ENCODE measurements around the gene CUTC. TPM values are rescaled to one million over a fixed set of nuclear protein-coding genes. Genes with fewer than 3 reads are reported as not detected.

Gene CUTC
- polyA plus RNA-seq, 2 of the 4 experiments (the other 2 are of a cell fraction): 47.6 to 66.5 TPM

GRCh38 chr10:99740933-99741559, 9.0 kb downstream of the CUTC start:
- H3K9me3 ChIP-seq: peaks cover 25% of the 10 kb centered on the region
- no peak overlapping the region for H3K4me3 ChIP-seq
- no peak for TF ChIP-seq ATOH8 (CRISPR knock-in tag; IDR thresholded peaks at IDR 0.05; ENCODE audit: low read depth)
- peak; percentile 95 for TF ChIP-seq MAFK (IDR thresholded peaks at IDR 0.05; ENCODE audit: partially characterized antibody)
- DNase-seq (ENCODE audit: low read depth in 1 of 2, low spot score in 1 of 2) (no peak), ATAC-seq (no peak), FAIRE-seq (no peak)
- CTCF ChIA-PET: interaction anchor here (0.5 to 1.4 kb wide), 3 partner anchors 9 to 305 kb away, joined by 3 to 4 read pairs (median 4); partner anchors contain the start of gene CUTC
- H3K27ac ChIP-seq: no peak overlapping the region
- POLR2A ChIA-PET: interaction anchor here (1.6 kb wide), 1 partner anchor 42 kb away, joined by 6 read pairs; the partner anchor contains the start of gene ABCC2
- 89% methylated on average over 3 of the region's 3 CpGs for WGBS (ENCODE audit: missing lambda C conversion rate)
- H3K4me1 ChIP-seq: peaks cover 20% of the 10 kb centered on the region
- no peak overlapping the region for H3K4me2 ChIP-seq

- TF ChIP-seq POLR2A (IDR thresholded peaks at IDR 0.05; ENCODE audit: low read length) (no peak), MYC (IDR thresholded peaks at IDR 0.05; ENCODE audit: borderline replicate concordance, low read length) (no peak), CHD4 (IDR thresholded peaks at IDR 0.05; ENCODE audit: borderline replicate concordance) (no peak), JUNB (IDR thresholded peaks at IDR 0.05) (no peak), MAFK (IDR thresholded peaks at IDR 0.05; ENCODE audit: partially characterized antibody) (no peak), NFE2L2 (conservative IDR thresholded peaks at IDR 0.05; ENCODE audit: low read length) (no peak), ZNF302 (CRISPR knock-in tag; IDR thresholded peaks at IDR 0.05) (no peak), CBX8 (IDR thresholded peaks at IDR 0.05) (no peak), E2F6 (IDR thresholded peaks at IDR 0.05; ENCODE audit: borderline replicate concordance, low read depth) (no peak), FOSL2 (IDR thresholded peaks at IDR 0.05) (no peak), FOSL2 (CRISPR knock-in tag; IDR thresholded peaks at IDR 0.05) (no peak), JUN (IDR thresholded peaks at IDR 0.05) (no peak), POLR2AphosphoS2 (conservative IDR thresholded peaks at IDR 0.05; ENCODE audit: low read length) (no peak), SMC3 (IDR thresholded peaks at IDR 0.05) (no peak), ELK1 (IDR thresholded peaks at IDR 0.05; ENCODE audit: low read depth, low read length) (no peak), CHD2 (IDR thresholded peaks at IDR 0.05; ENCODE audit: low read length, partially characterized antibody) (no peak), SREBF2 (IDR thresholded peaks at IDR 0.05) (no peak), REST (IDR thresholded peaks at IDR 0.05) (no peak), ZC3H11A (IDR thresholded peaks at IDR 0.05) (no peak)
- peaks cover 20% of the 10 kb centered on the region for H3K4me1 ChIP-seq
- POLR2A ChIA-PET: interaction anchor here (1.4 kb wide), 1 partner anchor 10 kb away, joined by 4 read pairs; the partner anchor contains the start of genes COX15 and CUTC
- H3K9me3 ChIP-seq: peaks cover 25% of the 10 kb centered on the region
- peak overlapping the region; percentile 37 for H3K4me2 ChIP-seq
- CTCF ChIA-PET: interaction anchor here (1.5 kb wide), 1 partner anchor 10 kb away, joined by 13 read pairs; the partner anchor contains the start of genes COX15 and CUTC
- FAIRE-seq (no peak), ATAC-seq (no peak), DNase-seq (ENCODE audit: low read depth in 1 of 2, low spot score in 1 of 2) (no peak)
- H3K4me3 ChIP-seq: no peak overlapping the region
- no peak overlapping the region for H3K27ac ChIP-seq
Observed at GRCh38 chr10:99742254-99742653, 10.2 kb downstream of the CUTC start.

Data from A549 (cell line).